SK-N-MC (cell line): ENCODE results near the gene CLC.

Source experiments
- EZH2 ChIP-seq: fragments of 200-600 bp; sonication (generic); IDR thresholded peaks from one replicate; pipeline ENCODE4 v1.6.1; 2017; ENCODE audit warnings: antibody characterized with exemption
- FOXP2 ChIP-seq: optimal IDR thresholded peaks from 2 replicates; pipeline ENCODE3; 2011; ENCODE audit warnings: mild to moderate bottlenecking, moderate library complexity; ENCODE audit not compliant: insufficient read depth; ENCODE audit errors: extremely low read length, control extremely low read depth
- POLR2AphosphoS5 ChIP-seq: IDR thresholded peaks from 2 replicates; pipeline ENCODE4 v1.6.1; 2012; ENCODE audit warnings: mild to moderate bottlenecking, low read depth, low read length, borderline replicate concordance

GRCh38 chr19:39692822-39693221, 45.0 kb downstream of the CLC start:
- TF ChIP-seq EZH2, result no peak
- TF ChIP-seq POLR2AphosphoS5, result no peak
- no peak for TF ChIP-seq FOXP2
